Right lobe of liver (tissue), 6 donors: Measurements from ENCODE around the gene C5orf34. TPM values are rescaled to one million over a fixed set of nuclear protein-coding genes. Genes with fewer than 3 reads are reported as not detected.
A peak's percentile ranks its signal among the peaks of the same experiment; 100 is the strongest.

Experiments used
- ATAC-seq, 4 donors: fragments of 200-7000 bp; cut with Tn5 transposase; one replicate each; pipeline ENCODE4 v1.9.1; 2020; ENCODE audit warnings: mild to moderate bottlenecking in 4 of 4, moderate library complexity in 4 of 4
- DNase-seq, 3 donors: peaks; one replicate each; pipeline ENCODE4 v3.0.0-alpha.2; 2020
- H3K27ac ChIP-seq, 3 donors: fragments of 200-600 bp; one replicate each; pipeline ENCODE4 v1.8.0; 2022
- H3K27me3 ChIP-seq, 2 donors: fragments of 200-600 bp; one replicate each; pipeline ENCODE4 v1.8.0; 2022
- H3K36me3 ChIP-seq, 4 donors: fragments of 200-600 bp; sonication (generic) in 1 of 4; one replicate each; pipeline versions ENCODE4 v1.5.1 to v1.8.0; 2017 to 2022; ENCODE audit warnings: control low read depth in 1 of 4
- H3K4me1 ChIP-seq, 4 donors: fragments of 200-600 bp; sonication (generic) in 1 of 4; one replicate each; pipeline versions ENCODE4 v1.5.1 to v1.8.0; 2017 to 2022; ENCODE audit warnings: control low read depth in 1 of 4
- H3K4me3 ChIP-seq, 3 donors: fragments of 200-600 bp; one replicate each; pipeline ENCODE4 v1.8.0; 2022
- H3K9me3 ChIP-seq, 4 donors: fragments of 200-600 bp; sonication (generic) in 1 of 4; one replicate each; pipeline versions ENCODE4 v1.5.1 to v1.8.0; 2017 to 2022; ENCODE audit warnings: control low read depth in 1 of 4
- POLR2A ChIP-seq: fragments of 450-650 bp; IDR thresholded peaks from one replicate; pipeline ENCODE4 v1.6.1; 2017; ENCODE audit warnings: antibody characterized with exemption, mild to moderate bottlenecking
- WGBS: methylation state at CpG from one replicate; pipeline ENCODE4 v1.1.6; 2018; ENCODE audit warnings: low coverage, low lambda C conversion rate; ENCODE audit not compliant: insufficient coverage; ENCODE audit errors: missing lambda C conversion rate; 5-methylcytosine and 5-hydroxymethylcytosine counted together
- intact Hi-C, 2 donors: fragments of 100-400 bp; cut with DNase I; formaldehyde crosslinking; loops; one replicate each; pipeline versions ENCODE4 v1.11.2 to v1.14.1; 2022
- total RNA-seq, 6 experiments: library from RNA; depleted of rRNA in 2 of 6; stranded (reverse); fragments of >200 nt in 2 of 6; fragmentation: NEBNext Ultra II Directional in 3 of 6; extraction: Animal tissue kit (Norgen Biotek cat#: 25700) in 3 of 6; gene quantifications; one replicate each; pipeline versions ENCODE4 v1.1.0 to v1.2.4, GENCODE V29; 2016 to 2023
- TF ChIP-seq, protein P1 (sequence below), 4 donors: fragments of 200-600 bp in 3 of 4; fragments of 450-650 bp in 1 of 4; IDR thresholded peaks; one replicate each; pipeline versions ENCODE4 v1.5.1 to v1.8.0; 2016 to 2022; ENCODE audit warnings: antibody characterized with exemption in 4 of 4, mild to moderate bottlenecking in 2 of 4
- donor health status: DM: no; HTN: yes; CAD: no.
- donor health status: DM: no; HTN: no; CAD: no.
- donor health status: DM: no; HTN: no; CAD: no.
- donor health status: DM: no; HTN: yes; CAD: no.
- donor health status: DM: no; HTN: yes; CAD: no.

The C5orf34 gene
- total RNA-seq, 6 experiments from 2014 or later: 0.15 to 0.99 (median 0.72) TPM

DNA sequence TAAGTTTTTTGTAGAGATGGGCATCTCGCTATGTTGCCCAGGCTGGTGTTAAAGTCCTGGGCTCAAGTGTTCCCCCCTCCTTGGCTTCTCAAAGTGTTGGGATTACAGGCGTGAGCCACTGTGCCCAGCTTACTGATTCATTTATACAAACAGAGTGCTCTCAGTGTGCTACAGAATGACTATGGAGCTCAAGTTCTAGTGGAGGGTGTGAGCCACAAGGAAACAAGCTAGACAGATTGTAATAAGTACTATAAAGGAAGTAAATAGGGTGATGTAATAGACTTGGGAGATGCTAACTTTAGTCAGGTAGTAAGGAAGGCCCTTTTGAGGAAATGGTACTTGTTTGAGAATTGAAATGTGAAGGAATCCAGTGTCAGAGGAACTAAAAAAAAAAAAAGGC is 29.5 kb downstream of the C5orf34 start:
- Histone ChIP-seq H3K36me3 (no peaks in the 10 kb centered on the region), H3K4me3 (no peak overlapping the region), H3K4me1 (peaks cover 0 to 14% (median 5%) of the 10 kb centered on the region in 4 donors), H3K9me3 (no peaks in the 10 kb centered on the region), H3K27ac (no peak overlapping the region), H3K27me3 (no peaks in the 10 kb centered on the region)
- no peak for TF ChIP-seq POLR2A
- TF ChIP-seq, protein P1, sequence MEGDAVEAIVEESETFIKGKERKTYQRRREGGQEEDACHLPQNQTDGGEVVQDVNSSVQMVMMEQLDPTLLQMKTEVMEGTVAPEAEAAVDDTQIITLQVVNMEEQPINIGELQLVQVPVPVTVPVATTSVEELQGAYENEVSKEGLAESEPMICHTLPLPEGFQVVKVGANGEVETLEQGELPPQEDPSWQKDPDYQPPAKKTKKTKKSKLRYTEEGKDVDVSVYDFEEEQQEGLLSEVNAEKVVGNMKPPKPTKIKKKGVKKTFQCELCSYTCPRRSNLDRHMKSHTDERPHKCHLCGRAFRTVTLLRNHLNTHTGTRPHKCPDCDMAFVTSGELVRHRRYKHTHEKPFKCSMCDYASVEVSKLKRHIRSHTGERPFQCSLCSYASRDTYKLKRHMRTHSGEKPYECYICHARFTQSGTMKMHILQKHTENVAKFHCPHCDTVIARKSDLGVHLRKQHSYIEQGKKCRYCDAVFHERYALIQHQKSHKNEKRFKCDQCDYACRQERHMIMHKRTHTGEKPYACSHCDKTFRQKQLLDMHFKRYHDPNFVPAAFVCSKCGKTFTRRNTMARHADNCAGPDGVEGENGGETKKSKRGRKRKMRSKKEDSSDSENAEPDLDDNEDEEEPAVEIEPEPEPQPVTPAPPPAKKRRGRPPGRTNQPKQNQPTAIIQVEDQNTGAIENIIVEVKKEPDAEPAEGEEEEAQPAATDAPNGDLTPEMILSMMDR (IDR thresholded peaks at IDR 0.05): no peak
- no peak for DNase-seq
- no peak for ATAC-seq
- intact Hi-C loops: loop anchor here in 1 of 2 donors (10.0 kb wide), 1 partner anchor 91 kb away; no protein-coding TSS in a partner anchor
- 95% methylated on average over 2 of the region's 2 CpGs for WGBS

DNA sequence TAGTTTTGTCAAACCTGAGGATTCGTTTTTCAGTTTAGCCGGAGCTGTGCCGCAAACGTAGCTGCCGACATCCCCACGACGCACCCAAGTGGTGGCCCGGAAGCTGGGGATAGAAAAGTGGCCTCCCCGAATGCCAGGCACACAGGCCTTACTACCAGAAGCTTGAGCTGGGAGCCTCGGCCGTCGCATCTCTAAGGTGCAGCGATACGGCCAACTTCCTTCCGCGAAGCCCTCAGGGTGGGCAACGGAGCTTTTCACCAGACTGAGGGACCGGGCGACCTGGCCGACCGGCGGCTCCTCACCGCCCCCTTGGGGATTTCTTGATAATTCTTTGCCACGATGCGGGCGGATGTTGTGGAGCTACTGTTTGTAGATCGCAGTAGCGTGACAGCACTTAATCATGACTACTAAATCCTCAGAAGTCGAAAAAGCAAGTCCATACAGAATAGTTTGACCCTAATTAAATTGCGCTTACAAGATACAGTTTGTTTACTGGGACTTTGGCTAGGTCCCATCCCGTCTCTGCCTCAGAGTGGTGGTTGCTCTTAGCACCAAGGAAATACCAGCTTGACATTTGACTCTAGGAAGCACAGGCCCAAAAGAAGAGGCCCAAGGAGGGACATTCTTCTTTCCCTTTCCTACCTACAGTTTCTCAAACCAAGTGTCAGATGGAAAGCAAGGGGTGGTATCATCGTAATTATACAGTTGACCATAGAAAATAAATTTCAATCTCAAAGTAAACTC is 30.7 kb downstream of the C5orf34 start:
- Histone ChIP-seq H3K36me3 (no peaks in the 10 kb centered on the region), H3K27me3 (no peaks in the 10 kb centered on the region), H3K4me1 (peaks cover 0 to 14% (median 5%) of the 10 kb centered on the region in 4 donors), H3K9me3 (no peaks in the 10 kb centered on the region), H3K4me3 (peak overlapping the region; percentile 79 to 91 (median 85)), H3K27ac (peak overlapping the region; percentile 94 to 99 (median 94))
- peak; percentile 84 to 86 (median 86) for ATAC-seq
- 15% methylated on average over 4 of the region's 32 CpGs for WGBS
- TF ChIP-seq, protein P1 (IDR thresholded peaks at IDR 0.05): peak; percentile 67 to 77 (median 68)
- TF ChIP-seq POLR2A: peak; percentile 50
- intact Hi-C loops: loop anchor here in 1 of 2 donors (10.0 kb wide), 1 partner anchor 89 kb away; no protein-coding TSS in a partner anchor
- DNase-seq: peak; percentile 82 to 85 (median 83)

DNA sequence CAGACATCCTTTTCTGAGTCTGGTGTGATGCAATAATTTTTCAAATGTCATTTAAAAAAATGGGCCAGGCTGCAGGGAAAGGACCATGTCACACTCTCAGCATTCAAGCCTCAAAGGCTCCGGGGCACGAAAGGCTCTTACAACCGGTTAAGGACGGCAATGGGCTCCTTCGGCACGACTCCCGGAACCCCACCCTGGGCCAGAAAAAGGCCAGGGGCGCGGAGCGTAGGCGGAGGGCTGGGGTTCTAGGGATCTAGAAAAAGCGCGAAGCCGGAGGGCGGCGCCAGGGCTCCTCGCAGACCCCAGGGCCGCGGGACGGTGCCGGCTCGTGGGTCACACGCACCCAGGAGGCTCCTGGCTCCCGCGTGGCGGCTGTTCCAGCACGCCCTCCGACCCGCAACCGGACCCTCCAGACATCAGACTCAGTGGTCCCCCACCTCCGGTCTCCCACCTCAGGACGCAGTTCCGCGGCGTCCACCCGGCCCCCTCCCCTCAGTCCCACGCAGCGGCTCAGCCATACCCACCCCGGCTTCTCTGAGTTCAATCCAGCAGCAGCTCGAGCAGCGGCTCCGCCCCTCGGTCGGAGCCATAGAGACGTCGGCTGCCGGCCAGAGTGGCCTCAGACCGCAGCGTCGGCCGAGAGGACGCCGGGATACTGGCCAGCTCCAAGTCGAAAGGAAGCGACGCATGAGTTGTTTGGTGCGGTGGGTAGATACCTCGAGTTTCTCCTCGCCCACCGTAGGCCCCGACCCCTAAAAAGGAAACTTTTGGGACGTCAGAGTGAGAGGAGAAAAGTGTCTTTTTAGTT is 31.4 kb downstream of the C5orf34 start, which contains the start of gene TMEM267:
Gene TMEM267, minus strand, starts transcription at position 568 of the 808 bp plus-strand sequence. CDS start 29,896 bp downstream, outside the sequence.
- 0% methylated on average over 40 of the region's 62 CpGs for WGBS
- Histone ChIP-seq H3K9me3 (no peaks in the 10 kb centered on the region), H3K27ac (peak within 1 kb of the TSS; percentile 94 to 99 (median 94)), H3K27me3 (no peaks in the 10 kb centered on the region), H3K4me1 (peaks cover 0 to 14% (median 5%) of the 10 kb centered on the region in 4 donors), H3K4me3 (peak within 1 kb of the TSS; percentile 79 to 91 (median 85)), H3K36me3 (no peaks in the 10 kb centered on the region)
- DNase-seq (peak; percentile 94 to 95 (median 94)), ATAC-seq (peak; percentile 96 to 98 (median 96))
- intact Hi-C loops: loop anchor here in 1 of 2 donors (10.0 kb wide), 1 partner anchor 89 kb away; no protein-coding TSS in a partner anchor
- TF ChIP-seq POLR2A: peak; percentile 89
- TF ChIP-seq, protein P1 (IDR thresholded peaks at IDR 0.05): no peak

DNA sequence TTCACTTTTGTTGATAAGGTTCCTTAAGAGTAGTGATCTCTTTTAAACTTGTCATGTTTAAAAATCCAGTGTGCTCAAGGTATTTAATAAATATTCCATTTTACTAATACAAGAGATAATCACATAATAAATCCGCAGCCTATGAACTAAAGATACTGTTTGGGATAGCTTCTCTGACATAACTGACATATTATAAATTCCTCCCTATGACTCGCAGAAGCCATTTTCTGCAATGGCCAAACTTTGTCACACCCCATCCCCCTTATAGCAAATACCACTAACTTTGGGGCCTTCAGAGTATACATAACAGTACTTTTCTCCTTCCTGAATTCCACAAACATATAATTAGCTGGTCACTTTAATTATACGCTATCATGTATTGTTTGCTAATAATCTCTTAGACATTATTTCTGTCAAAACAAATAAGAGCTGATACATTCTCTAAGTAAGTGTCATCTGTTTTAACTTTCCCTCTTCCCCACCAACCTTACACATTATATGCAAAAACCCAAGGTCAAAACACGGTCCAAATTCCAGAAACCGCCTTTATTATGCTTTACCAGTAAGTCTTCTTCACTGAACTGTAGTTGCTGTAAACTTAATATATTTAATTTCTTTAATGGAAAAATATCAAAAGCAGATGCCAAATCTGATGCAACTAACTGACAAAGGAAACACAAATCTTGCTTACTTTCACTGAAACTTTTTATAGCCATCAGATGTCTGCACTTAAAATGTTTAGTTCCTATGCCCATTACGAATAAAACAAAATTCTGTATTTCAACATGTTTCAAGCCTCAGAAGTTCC is 32.3 kb downstream of the C5orf34 start:
- intact Hi-C loops: loop anchor here in 1 of 2 donors (10.0 kb wide), 1 partner anchor 88 kb away; no protein-coding TSS in a partner anchor
- no peak for DNase-seq
- Histone ChIP-seq H3K36me3 (no peaks in the 10 kb centered on the region), H3K27me3 (no peaks in the 10 kb centered on the region), H3K9me3 (no peaks in the 10 kb centered on the region), H3K4me1 (peaks cover 0 to 14% (median 5%) of the 10 kb centered on the region in 4 donors), H3K4me3 (peak overlapping the region; percentile 79 to 91 (median 85)), H3K27ac (peak overlapping the region; percentile 94 to 99 (median 94))
- TF ChIP-seq POLR2A: no peak
- TF ChIP-seq, protein P1 (IDR thresholded peaks at IDR 0.05): no peak
- 46% methylated on average over 6 of the region's 6 CpGs for WGBS
- ATAC-seq: no peak
